HepG2 (cell line): ENCODE data around the gene IFI35. TPM values are rescaled to one million over a fixed set of nuclear protein-coding genes. Genes with fewer than 3 reads are reported as not detected.

Source experiments
- CREM ChIP-seq, 2 experiments: sonication (generic) in 1 of 2; formaldehyde crosslinking in 1 of 2; IDR thresholded peaks; 2 replicates each; pipeline versions ENCODE4 v1.4.0 to v1.6.1; 2016 to 2020; ENCODE audit warnings: antibody characterized with exemption in 1 of 2, mild to moderate bottlenecking in 1 of 2, missing genetic modification reagents in 1 of 2
- HNRNPLL ChIP-seq: fragments of 200-400 bp; formaldehyde crosslinking; IDR thresholded peaks from 2 replicates; pipeline ENCODE4 v1.6.1; 2017; ENCODE audit warnings: mild to moderate bottlenecking, low read depth, low read length; ENCODE audit not compliant: poor library complexity, severe bottlenecking
- KLF12 ChIP-seq: sonication (generic); formaldehyde crosslinking; IDR thresholded peaks from 2 replicates; pipeline ENCODE4 v1.4.0; 2020; ENCODE audit warnings: missing genetic modification reagents, borderline replicate concordance
- MLXIP ChIP-seq: sonication (generic); formaldehyde crosslinking; IDR thresholded peaks from 2 replicates; pipeline ENCODE4 v1.9.0; 2021; ENCODE audit warnings: missing genetic modification reagents, borderline replicate concordance
- NR0B2 ChIP-seq: sonication (generic); formaldehyde crosslinking; IDR thresholded peaks from 2 replicates; pipeline ENCODE4 v1.4.0; 2020; ENCODE audit warnings: mild to moderate bottlenecking, missing genetic modification reagents
- NR2C2 ChIP-seq: sonication (generic); formaldehyde crosslinking; IDR thresholded peaks from 2 replicates; pipeline ENCODE4 v1.4.0; 2020; ENCODE audit warnings: missing genetic modification reagents, mild to moderate bottlenecking, moderate library complexity, borderline replicate concordance
- RXRA ChIP-seq: sonication (generic); formaldehyde crosslinking; IDR thresholded peaks from 2 replicates; pipeline ENCODE4 v1.5.1; 2020; ENCODE audit warnings: missing genetic modification reagents
- TFDP2 ChIP-seq: sonication (generic); formaldehyde crosslinking; IDR thresholded peaks from 2 replicates; pipeline ENCODE4 v1.4.0; 2020; ENCODE audit warnings: missing genetic modification reagents
- YEATS2 ChIP-seq: sonication (generic); formaldehyde crosslinking; IDR thresholded peaks from 2 replicates; pipeline ENCODE4 v1.4.0; 2020; ENCODE audit warnings: missing genetic modification reagents, borderline replicate concordance
- ZBTB40 ChIP-seq, 2 experiments: fragments of 450-650 bp in 1 of 2; sonication (generic) in 1 of 2; formaldehyde crosslinking in 1 of 2; IDR thresholded peaks; 2 replicates each; pipeline versions ENCODE4 v1.6.1 to v1.8.0; 2016 to 2022; ENCODE audit warnings: antibody characterized with exemption in 1 of 2, mild to moderate bottlenecking in 1 of 2, missing genetic modification reagents in 1 of 2
- ZNF260 ChIP-seq: sonication (generic); formaldehyde crosslinking; IDR thresholded peaks from 2 replicates; pipeline ENCODE4 v1.4.0; 2020; ENCODE audit warnings: missing genetic modification reagents, low read depth, mild to moderate bottlenecking, borderline replicate concordance
- ZNF552 ChIP-seq: sonication (generic); formaldehyde crosslinking; IDR thresholded peaks from 2 replicates; pipeline ENCODE4 v1.9.0; 2022; ENCODE audit warnings: missing genetic modification reagents, mild to moderate bottlenecking, borderline replicate concordance
- polyA plus RNA-seq, 8 experiments: library from polyadenylated mRNA; depleted of rRNA in 3 of 8; stranded (reverse) in 7 of 8; unstranded in 1 of 8; fragments of >200 nt; fragmentation: Illumina TruSeq in 4 of 8; extraction: Trizol in 4 of 8; gene quantifications; 2 replicates each; pipeline versions ENCODE4 v1.2.1 to v1.2.3, GENCODE V29; 2011 to 2016; ENCODE audit warnings: low read depth in 4 of 8, missing spikeins in 1 of 8, mixed read lengths in 1 of 8; ENCODE audit not compliant: insufficient read depth in 1 of 8
- total RNA-seq, 5 experiments: library from RNA; depleted of rRNA; stranded (reverse); fragments of >200 nt; fragmentation: Illumina TruSeq; extraction: Trizol; gene quantifications; 2 replicates each; pipeline ENCODE4 v1.2.3, GENCODE V29; 2016; ENCODE audit warnings: low read depth in 1 of 5

The IFI35 gene
- total and polyA plus RNA-seq, 2 of the 13 experiments (the other 11 are each of a cell fraction or from before 2014, with no cell fraction given) = 28.9 to 38.1 TPM

GRCh38 chr17:42980766-42981397 is 25.7 kb upstream of the IFI35 start (continued):
- TF ChIP-seq TFDP2 (CRISPR knock-in tag) (0 out of 2 replicates have a peak, but pooled peaks have one; percentile 10), ZNF260 (no peak), YEATS2 (0 out of 2 replicates have a peak, but pooled peaks have one; percentile 22), CREM (IDR thresholded peaks at IDR 0.05) (peak; percentile 41; the same call in 1 of the 2 replicates), CREM (CRISPR knock-in tag; IDR thresholded peaks at IDR 0.05) (no peak), ZNF552 (CRISPR knock-in tag) (no peak), MLXIP (CRISPR knock-in tag) (no peak), NR2C2 (CRISPR knock-in tag) (peak; percentile 52; the same call in 1 of the 2 replicates), NR0B2 (peak; percentile 49; the same call in 1 of the 2 replicates), HNRNPLL (peak; percentile 99), KLF12 (CRISPR knock-in tag) (no peak), RXRA (CRISPR knock-in tag) (0 out of 2 replicates have a peak, but pooled peaks have one; percentile 28), ZBTB40 (IDR thresholded peaks at IDR 0.05) (no peak), ZBTB40 (CRISPR knock-in tag; IDR thresholded peaks at IDR 0.05) (peak; percentile 55; the same call in 1 of the 2 replicates)
